CD8-positive, alpha-beta memory T cell (primary cell): ENCODE data around the gene SART3. TPM values are rescaled to one million over a fixed set of nuclear protein-coding genes. Genes with fewer than 3 reads are reported as not detected.

ENCODE experiments used
- CTCF ChIA-PET: fragments of 350-600 bp; sonication (Branson Sonifier 250); formaldehyde crosslinking; loops from one replicate; lab custom pipeline; 2021; ENCODE audit warnings: antibody characterized with exemption; lab: Charles Lee
- POLR2A ChIA-PET: fragments of 350-600 bp; sonication (Branson Sonifier 250); formaldehyde crosslinking; loops from one replicate; lab custom pipeline; 2021; ENCODE audit warnings: antibody characterized with exemption; lab: Charles Lee
- DNase-seq, 5 donors: peaks; one replicate each; pipeline versions ENCODE4 v3.0.0 to v3.0.0-alpha.2; 2020 to 2022; ENCODE audit warnings: mixed read lengths in 1 of 5
- H3K27ac ChIP-seq: one replicate; pipeline ENCODE4 v1.7.0; 2013; ENCODE audit warnings: low read depth, mild to moderate bottlenecking, low read length, moderate library complexity
- H3K27me3 ChIP-seq: 2 replicates; pipeline ENCODE4 v1.7.0; 2013; ENCODE audit warnings: low read length, mild to moderate bottlenecking; ENCODE audit not compliant: insufficient read depth, poor library complexity, severe bottlenecking
- H3K36me3 ChIP-seq: 2 replicates; pipeline ENCODE4 v1.7.0; 2013; ENCODE audit warnings: mild to moderate bottlenecking, low read length, moderate library complexity; ENCODE audit not compliant: insufficient read depth
- H3K4me1 ChIP-seq: 2 replicates; pipeline ENCODE4 v1.7.0; 2013; ENCODE audit warnings: mild to moderate bottlenecking, low read length, moderate library complexity; ENCODE audit not compliant: insufficient read depth
- H3K4me3 ChIP-seq: 2 replicates; pipeline ENCODE4 v1.7.0; 2013; ENCODE audit warnings: mild to moderate bottlenecking, low read length
- H3K9me3 ChIP-seq: 2 replicates; pipeline ENCODE4 v1.7.0; 2013; ENCODE audit warnings: mild to moderate bottlenecking, low read length
- H3K27ac Mint-ChIP-seq, 8 donors: one replicate each; pipeline ENCODE4 v1.8.0; 2020 to 2021; ENCODE audit warnings: mixed read lengths in 8 of 8, mild to moderate bottlenecking in 6 of 8, inconsistent platforms in 3 of 8, moderate library complexity in 3 of 8
- H3K27me3 Mint-ChIP-seq, 2 donors: one replicate each; pipeline ENCODE4 v1.8.0; 2020 to 2021; ENCODE audit warnings: mixed read lengths in 2 of 2, mild to moderate bottlenecking in 1 of 2, moderate library complexity in 1 of 2
- H3K36me3 Mint-ChIP-seq, 3 donors: one replicate each; pipeline ENCODE4 v1.8.0; 2020 to 2021; ENCODE audit warnings: mixed read lengths in 3 of 3, inconsistent platforms in 1 of 3, mild to moderate bottlenecking in 1 of 3
- H3K4me1 Mint-ChIP-seq, 3 donors: one replicate each; pipeline ENCODE4 v1.8.0; 2020 to 2021; ENCODE audit warnings: mixed read lengths in 3 of 3, inconsistent platforms in 1 of 3, mild to moderate bottlenecking in 1 of 3
- H3K4me3 Mint-ChIP-seq, 7 donors: one replicate each; pipeline ENCODE4 v1.8.0; 2020 to 2021; ENCODE audit warnings: mixed read lengths in 7 of 7, mild to moderate bottlenecking in 6 of 7, moderate library complexity in 4 of 7, inconsistent platforms in 2 of 7
- H3K9me3 Mint-ChIP-seq, 5 donors: one replicate each; pipeline ENCODE4 v1.8.0; 2020 to 2022; ENCODE audit warnings: mixed read lengths in 5 of 5, mild to moderate bottlenecking in 3 of 5, moderate library complexity in 2 of 5, inconsistent platforms in 1 of 5
- polyA plus RNA-seq: library from polyadenylated mRNA; unstranded; fragments of 300-500 nt; fragmentation: Illumina TruSeq; gene quantifications from one replicate; pipeline ENCODE4 v1.2.3, GENCODE V29; 2021
- total RNA-seq, 2 experiments: library from RNA; stranded (reverse); gene quantifications; one replicate each; pipeline ENCODE4 v1.2.3, GENCODE V29; 2021

Gene SART3
- total and polyA plus RNA-seq, 3 experiments from 2014 or later = 40.1 to 82.7 (median 82.4) TPM

DNA sequence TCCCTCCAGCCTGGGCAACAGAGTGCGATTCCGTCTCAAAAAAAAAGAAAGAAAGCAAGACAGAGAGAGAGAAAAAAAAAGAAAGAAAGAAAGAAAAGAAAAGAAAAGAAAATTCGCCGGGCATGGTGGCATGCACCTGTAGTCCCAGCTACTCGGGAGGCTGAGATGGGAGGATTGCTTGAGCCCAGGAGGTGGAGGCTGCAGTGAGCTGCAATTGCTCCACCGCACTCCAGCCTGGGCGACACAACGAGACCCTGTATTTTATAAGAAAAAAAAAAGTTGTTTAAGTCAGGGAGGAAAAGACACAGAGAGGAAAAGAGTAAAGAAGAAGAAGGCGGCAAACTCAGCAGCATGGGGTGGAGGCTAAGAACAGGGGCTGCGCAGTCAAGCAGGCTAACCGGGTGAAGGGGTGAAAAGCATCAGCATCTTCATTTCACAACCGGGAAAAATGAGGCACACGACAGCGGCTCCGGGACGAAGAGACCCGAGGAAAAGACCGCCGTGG, 46.5 kb downstream of the SART3 start:
- Mint-ChIP-seq H3K4me1 (peaks cover 28 to 39% (median 37%) of the 10 kb centered on the region in 3 donors), H3K36me3 (peaks cover 0 to 28% (median 3%) of the 10 kb centered on the region in 3 donors), H3K27me3 (peaks cover 0 to 5% of the 10 kb centered on the region in 2 donors), H3K27ac (peak overlapping the region; percentile 60 to 99 (median 95)), H3K4me3 (peak overlapping the region; percentile 92 to 99 (median 95)), H3K9me3 (no peaks in the 10 kb centered on the region)
- Histone ChIP-seq H3K36me3 (peaks cover 11% of the 10 kb centered on the region), H3K27ac (peak overlapping the region; percentile 65), H3K4me3 (peak overlapping the region; percentile 55), H3K27me3 (no peaks in the 10 kb centered on the region), H3K4me1 (peaks cover 8% of the 10 kb centered on the region), H3K9me3 (no peaks in the 10 kb centered on the region)
- ChIA-PET CTCF (no interaction called here), POLR2A (interaction anchor here (0.7 to 1.0 kb wide), 2 partner anchors 48 to 850 kb away, joined by 3 to 4 read pairs; partner anchors contain the start of gene ISCU)
- DNase-seq = no peak

DNA sequence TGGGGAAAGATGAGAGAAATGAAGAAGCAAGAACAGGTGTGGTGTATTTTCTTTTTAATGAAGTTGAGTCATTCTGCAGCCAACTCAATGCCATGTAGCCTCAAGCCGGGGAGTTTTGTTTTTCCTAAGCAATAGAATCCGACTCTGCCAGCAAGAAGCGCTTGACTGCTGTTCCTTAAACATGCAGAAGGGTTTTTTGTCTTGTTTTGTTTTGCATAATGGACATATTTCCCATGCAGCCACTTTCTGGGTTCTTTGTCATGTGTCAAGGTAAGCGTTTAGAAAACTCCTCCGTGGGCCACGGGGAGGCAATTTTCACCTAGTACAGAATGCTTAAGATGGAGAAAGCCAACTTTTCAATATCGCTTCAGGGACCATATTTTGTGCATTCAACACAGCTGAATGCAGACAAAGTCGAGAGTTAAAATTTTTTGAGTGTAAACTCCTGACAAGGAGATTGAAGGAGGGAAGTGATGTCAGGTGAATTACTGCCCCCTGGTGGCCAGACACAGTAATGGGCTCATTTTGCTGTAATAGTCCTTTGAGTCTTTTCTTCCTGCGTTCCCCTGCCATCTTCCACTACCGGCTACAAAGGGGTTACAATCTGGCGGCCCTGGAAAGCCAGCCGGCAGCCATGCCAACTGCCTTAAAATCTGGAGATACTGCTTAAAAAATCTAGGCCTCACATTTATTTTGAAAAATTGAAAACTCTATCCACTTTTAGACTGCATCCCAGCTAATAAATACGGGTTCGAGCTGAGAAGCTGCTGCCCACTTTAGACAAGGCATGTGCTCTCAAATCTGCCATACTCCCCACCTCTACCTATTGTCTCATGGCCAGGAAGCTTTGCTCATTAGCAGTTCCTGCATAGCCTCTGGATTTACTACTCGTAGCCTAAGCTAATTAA, 49.1 kb downstream of the SART3 start:
- CTCF ChIA-PET = interaction anchor here (0.9 to 1.9 kb wide), 7 partner anchors 15 to 838 kb away, joined by 3 to 5 read pairs (median 3); no protein-coding TSS in a partner anchor
- POLR2A ChIA-PET = no interaction called here
- H3K4me3 ChIP-seq = no peak overlapping the region

DNA sequence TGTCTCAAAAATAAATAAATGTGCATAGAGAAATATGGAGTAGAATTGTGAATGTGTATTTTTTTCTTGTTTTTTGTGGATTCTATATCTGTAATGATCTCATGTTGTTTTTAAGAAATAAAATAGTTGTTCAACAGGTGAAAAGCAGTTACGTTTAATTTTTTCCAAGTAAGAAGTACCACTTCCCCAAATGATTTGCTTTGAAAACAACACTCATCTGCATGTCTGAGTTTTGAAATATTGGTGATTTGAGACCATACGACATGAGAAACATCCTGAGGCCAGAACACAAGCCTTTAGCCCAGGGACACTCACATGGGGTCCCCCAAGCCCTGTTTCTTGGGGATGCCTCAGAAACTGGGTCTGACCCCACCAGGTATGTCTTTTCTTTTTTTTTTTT, 50.1 kb downstream of the SART3 start:
- H3K27me3 Mint-ChIP-seq = peaks cover 11 to 13% of the 10 kb centered on the region in 2 donors
- Histone ChIP-seq H3K27ac (no peak overlapping the region), H3K9me3 (no peaks in the 10 kb centered on the region), H3K36me3 (no peaks in the 10 kb centered on the region), H3K4me1 (peaks cover 2% of the 10 kb centered on the region), H3K27me3 (no peaks in the 10 kb centered on the region), H3K4me3 (no peak overlapping the region)
- no peak overlapping the region for H3K27ac Mint-ChIP-seq
- no peaks in the 10 kb centered on the region for H3K9me3 Mint-ChIP-seq
- peaks cover 17 to 22% (median 20%) of the 10 kb centered on the region in 3 donors for H3K4me1 Mint-ChIP-seq
- DNase-seq = no peak
- ChIA-PET POLR2A (no interaction called here), CTCF (interaction anchor here (1.4 kb wide), 1 partner anchor 456 kb away, joined by 3 read pairs; no protein-coding TSS in a partner anchor)
- no peak overlapping the region for H3K4me3 Mint-ChIP-seq
- H3K36me3 Mint-ChIP-seq = peaks cover 0 to 4% (median 0%) of the 10 kb centered on the region in 3 donors

More for the DNA sequence above, 49.1 kb downstream of the SART3 start:
- peaks cover 0 to 5% (median 0%) of the 10 kb centered on the region in 3 donors for H3K36me3 Mint-ChIP-seq
- Histone ChIP-seq H3K27ac (no peak overlapping the region), H3K36me3 (no peaks in the 10 kb centered on the region), H3K4me1 (peaks cover 8% of the 10 kb centered on the region), H3K27me3 (no peaks in the 10 kb centered on the region), H3K9me3 (no peaks in the 10 kb centered on the region)
- peaks cover 11 to 12% of the 10 kb centered on the region in 2 donors for H3K27me3 Mint-ChIP-seq
- H3K4me1 Mint-ChIP-seq = peaks cover 25 to 32% (median 31%) of the 10 kb centered on the region in 3 donors
- peak overlapping the region in 6 of 7 donors; percentile 34 to 82 (median 47) for H3K4me3 Mint-ChIP-seq
- no peaks in the 10 kb centered on the region for H3K9me3 Mint-ChIP-seq
- peak; percentile 62 to 82 (median 71) for DNase-seq
- peak overlapping the region in 6 of 8 donors; percentile 54 to 78 (median 66) for H3K27ac Mint-ChIP-seq

GRCh38 chr12:108509806-108510205, 51.2 kb downstream of the SART3 start:
- peaks cover 13 to 17% (median 15%) of the 10 kb centered on the region in 3 donors for H3K4me1 Mint-ChIP-seq
- POLR2A ChIA-PET = no interaction called here

GRCh38 chr12:108507971-108508642, 52.9 kb downstream of the SART3 start:
- no peaks in the 10 kb centered on the region for H3K4me1 ChIP-seq
- peaks cover 10 to 14% (median 10%) of the 10 kb centered on the region in 5 donors for H3K9me3 Mint-ChIP-seq
- no peak overlapping the region for H3K4me3 ChIP-seq
- H3K27me3 ChIP-seq = no peaks in the 10 kb centered on the region
- no peak overlapping the region for H3K27ac ChIP-seq
- H3K4me3 Mint-ChIP-seq = no peak overlapping the region
- H3K4me1 Mint-ChIP-seq = peaks cover 7 to 12% (median 10%) of the 10 kb centered on the region in 3 donors
- H3K27me3 Mint-ChIP-seq = peaks cover 15 to 35% of the 10 kb centered on the region in 2 donors
- ChIA-PET POLR2A (no interaction called here), CTCF (interaction anchor here (0.8 to 1.1 kb wide), 3 partner anchors 10 to 110 kb away, joined by 3 to 5 read pairs (median 3); no protein-coding TSS in a partner anchor)
- peaks cover 5% of the 10 kb centered on the region for H3K9me3 ChIP-seq
- peaks cover 0 to 3% (median 0%) of the 10 kb centered on the region in 3 donors for H3K36me3 Mint-ChIP-seq
- H3K27ac Mint-ChIP-seq = peak overlapping the region in 1 of 8 donors; percentile 55
- DNase-seq = no peak
- no peaks in the 10 kb centered on the region for H3K36me3 ChIP-seq

More at GRCh38 chr12:108509806-108510205, 51.2 kb downstream of the SART3 start:
- no peaks in the 10 kb centered on the region for H3K9me3 Mint-ChIP-seq
- H3K27ac Mint-ChIP-seq = peak overlapping the region in 1 of 8 donors; percentile 21
- CTCF ChIA-PET = no interaction called here
- Histone ChIP-seq H3K27ac (no peak overlapping the region), H3K36me3 (no peaks in the 10 kb centered on the region), H3K4me1 (no peaks in the 10 kb centered on the region), H3K27me3 (no peaks in the 10 kb centered on the region), H3K9me3 (no peaks in the 10 kb centered on the region), H3K4me3 (no peak overlapping the region)
- no peak overlapping the region for H3K4me3 Mint-ChIP-seq
- peaks cover 15 to 23% of the 10 kb centered on the region in 2 donors for H3K27me3 Mint-ChIP-seq
- DNase-seq = no peak
- no peaks in the 10 kb centered on the region for H3K36me3 Mint-ChIP-seq

GRCh38 chr12:108505129-108505528, 55.8 kb downstream of the SART3 start:
- H3K4me3 Mint-ChIP-seq = no peak overlapping the region
- peaks cover 0 to 7% (median 1%) of the 10 kb centered on the region in 3 donors for H3K36me3 Mint-ChIP-seq

GRCh38 chr12:108502922-108503321, 58.1 kb downstream of the SART3 start:
- Histone ChIP-seq H3K27me3 (no peaks in the 10 kb centered on the region), H3K36me3 (no peaks in the 10 kb centered on the region), H3K27ac (no peak overlapping the region), H3K4me1 (no peaks in the 10 kb centered on the region), H3K4me3 (no peak overlapping the region), H3K9me3 (peaks cover 5% of the 10 kb centered on the region)
- no peak overlapping the region for H3K27ac Mint-ChIP-seq
- H3K9me3 Mint-ChIP-seq = peaks cover 14 to 26% (median 24%) of the 10 kb centered on the region in 5 donors
- ChIA-PET POLR2A (no interaction called here), CTCF (no interaction called here)
- DNase-seq = no peak
- H3K36me3 Mint-ChIP-seq = peaks cover 0 to 7% (median 1%) of the 10 kb centered on the region in 3 donors
- no peak overlapping the region for H3K4me3 Mint-ChIP-seq
- H3K27me3 Mint-ChIP-seq = peaks cover 17 to 51% of the 10 kb centered on the region in 2 donors
- no peaks in the 10 kb centered on the region for H3K4me1 Mint-ChIP-seq

More at GRCh38 chr12:108505129-108505528, 55.8 kb downstream of the SART3 start:
- POLR2A ChIA-PET = no interaction called here
- Histone ChIP-seq H3K27ac (no peak overlapping the region), H3K27me3 (no peaks in the 10 kb centered on the region), H3K4me1 (no peaks in the 10 kb centered on the region), H3K36me3 (no peaks in the 10 kb centered on the region), H3K9me3 (peaks cover 5% of the 10 kb centered on the region), H3K4me3 (no peak overlapping the region)
- Mint-ChIP-seq H3K4me1 (no peaks in the 10 kb centered on the region), H3K9me3 (peaks cover 14 to 26% (median 24%) of the 10 kb centered on the region in 5 donors), H3K27ac (no peak overlapping the region), H3K27me3 (peaks cover 11 to 41% of the 10 kb centered on the region in 2 donors)
- CTCF ChIA-PET = no interaction called here
- DNase-seq = no peak
